Measurements from ENCODE around the gene KPNA5. TPM values are rescaled to one million over a fixed set of nuclear protein-coding genes. Genes with fewer than 3 reads are reported as not detected.

KPNA5 gene
- total RNA-seq, 1 donor from 2014 or later, result 7.8 TPM

DNA sequence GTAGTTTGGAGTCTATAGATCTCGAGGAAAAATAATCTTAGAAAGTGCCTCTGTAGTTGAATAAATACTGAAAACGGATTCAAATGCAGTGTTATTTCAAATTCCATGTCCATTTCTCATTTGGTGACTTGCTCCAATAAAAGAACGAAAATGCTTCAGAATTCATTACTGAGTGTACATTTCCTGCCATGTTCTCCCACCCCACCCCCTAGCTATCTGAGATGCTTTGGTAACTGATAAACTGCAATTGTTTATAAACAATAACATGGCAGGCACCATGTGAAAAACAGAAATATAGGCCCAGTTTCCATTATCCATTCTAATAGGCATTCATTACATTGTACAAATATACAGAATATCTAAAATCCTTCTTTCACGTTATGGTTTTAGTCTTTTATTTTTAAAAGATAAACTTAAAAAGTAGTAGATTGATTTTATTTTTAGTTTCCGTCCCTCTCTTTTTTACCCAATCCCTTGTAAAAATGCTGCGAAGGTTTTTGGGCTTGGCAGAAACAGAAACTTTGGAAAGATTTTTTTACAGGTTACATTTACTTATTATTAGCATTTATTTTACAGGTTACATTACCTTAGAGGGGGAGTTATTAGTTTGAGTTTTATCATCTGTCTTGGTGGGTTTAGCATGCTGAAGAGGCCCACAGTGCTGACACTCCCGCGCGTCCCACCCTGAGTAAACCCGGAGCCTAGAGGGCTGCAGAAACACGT lies 83.1 kb downstream of the KPNA5 start:
- peaks cover 16% of the 10 kb centered on the region for H3K4me1 ChIP-seq
- peak overlapping the region; percentile 72 for H3K4me3 ChIP-seq
- H3K27ac ChIP-seq (replicated peaks), result peak overlapping the region; percentile 80
- no peak for TF ChIP-seq CTCF (IDR thresholded peaks at IDR 0.05; ENCODE audit: borderline replicate concordance)
- no peaks in the 10 kb centered on the region for H3K36me3 ChIP-seq
- peaks cover 63% of the 10 kb centered on the region for H3K27me3 ChIP-seq (ENCODE audit: low read depth)
- intact Hi-C loops (cut with micrococcal nuclease), result no loop called here
- H3K9me3 ChIP-seq (replicated peaks), result no peaks in the 10 kb centered on the region
- no peak for DNase-seq

DNA sequence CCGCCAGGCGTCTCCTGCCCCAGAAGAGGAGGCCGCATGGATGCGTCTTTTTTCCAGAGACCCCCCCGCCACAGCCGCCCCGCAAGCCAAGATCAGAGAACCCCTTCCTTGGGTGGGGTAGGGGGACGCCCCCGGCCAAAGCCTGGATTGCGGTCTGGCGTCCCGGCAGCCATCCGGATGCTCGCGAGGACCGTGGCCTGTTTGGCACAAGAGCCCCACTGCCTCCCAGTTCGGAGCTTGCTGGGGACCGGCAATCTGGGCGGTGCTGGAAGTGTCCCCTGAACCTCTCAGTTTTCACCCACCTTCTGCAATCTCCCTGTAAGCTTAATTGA lies 83.6 kb downstream of the KPNA5 start:
- peak overlapping the region; percentile 80 for H3K27ac ChIP-seq (replicated peaks)
- H3K9me3 ChIP-seq (replicated peaks), result no peaks in the 10 kb centered on the region
- intact Hi-C loops (cut with micrococcal nuclease), result no loop called here
- DNase-seq, result no peak
- H3K4me3 ChIP-seq, result peak overlapping the region; percentile 72
- peaks cover 16% of the 10 kb centered on the region for H3K4me1 ChIP-seq
- H3K36me3 ChIP-seq, result no peaks in the 10 kb centered on the region
- H3K27me3 ChIP-seq (ENCODE audit: low read depth), result peaks cover 63% of the 10 kb centered on the region
- no peak for TF ChIP-seq CTCF (IDR thresholded peaks at IDR 0.05; ENCODE audit: borderline replicate concordance)

DNA sequence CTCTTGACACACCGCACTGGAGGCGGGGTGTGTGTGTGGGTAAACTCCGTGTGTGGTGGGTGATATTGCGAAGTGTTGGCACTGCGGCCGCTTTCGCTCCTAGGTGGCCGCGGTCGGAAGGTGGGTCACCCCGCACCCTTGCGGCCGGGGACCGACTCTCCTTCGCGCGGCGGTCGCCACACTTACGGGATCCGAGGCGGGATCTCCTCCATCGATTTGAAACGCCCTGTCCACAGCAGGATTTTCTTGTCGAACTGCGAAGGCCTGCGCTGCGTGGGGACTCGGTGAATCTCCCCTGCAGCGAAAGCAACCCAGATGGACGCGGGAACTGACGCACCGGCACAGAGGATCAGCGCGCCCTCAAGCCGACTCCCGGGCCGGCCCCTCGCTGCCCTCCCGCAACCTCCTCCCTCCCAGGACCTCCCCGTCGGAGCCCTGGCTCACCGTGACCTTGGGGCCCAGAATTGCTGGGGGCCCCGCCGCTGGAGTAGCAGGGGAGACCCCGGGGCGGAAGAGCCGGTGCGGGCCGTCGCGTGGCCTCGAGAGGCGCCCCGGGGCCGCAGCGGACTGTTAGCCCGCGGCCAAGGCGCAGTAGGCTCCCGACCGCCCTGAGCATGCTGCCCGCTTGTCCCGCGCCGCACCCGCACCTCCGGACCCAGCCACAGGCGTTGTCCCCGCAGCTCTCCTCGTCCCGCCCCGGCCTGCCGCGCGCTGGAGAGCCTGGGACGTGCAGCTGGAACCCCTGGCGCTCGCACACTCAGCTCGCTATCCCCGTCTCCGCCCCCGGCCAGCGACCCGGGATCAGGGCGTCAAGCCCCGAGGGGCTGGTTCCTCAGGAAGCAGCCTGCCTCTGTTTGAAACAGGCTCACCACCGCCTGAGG lies 84.2 kb downstream of the KPNA5 start, which contains the start of gene FAM162B:
FAM162B (minus strand) TSS at position 759 of the 881 bp plus-strand sequence; CDS start at position 616, 143 bp downstream.
- H3K4me1 ChIP-seq, result peaks cover 16% of the 10 kb centered on the region
- peak within 1 kb of the TSS; percentile 80 for H3K27ac ChIP-seq (replicated peaks)
- intact Hi-C loops (cut with micrococcal nuclease), result no loop called here
- TF ChIP-seq CTCF (IDR thresholded peaks at IDR 0.05; ENCODE audit: borderline replicate concordance), result peak; percentile 7
- H3K4me3 ChIP-seq, result peak within 1 kb of the TSS; percentile 72
- peaks cover 63% of the 10 kb centered on the region for H3K27me3 ChIP-seq (ENCODE audit: low read depth)
- DNase-seq, result peak; percentile 81
- no peaks in the 10 kb centered on the region for H3K9me3 ChIP-seq (replicated peaks)
- no peaks in the 10 kb centered on the region for H3K36me3 ChIP-seq

DNA sequence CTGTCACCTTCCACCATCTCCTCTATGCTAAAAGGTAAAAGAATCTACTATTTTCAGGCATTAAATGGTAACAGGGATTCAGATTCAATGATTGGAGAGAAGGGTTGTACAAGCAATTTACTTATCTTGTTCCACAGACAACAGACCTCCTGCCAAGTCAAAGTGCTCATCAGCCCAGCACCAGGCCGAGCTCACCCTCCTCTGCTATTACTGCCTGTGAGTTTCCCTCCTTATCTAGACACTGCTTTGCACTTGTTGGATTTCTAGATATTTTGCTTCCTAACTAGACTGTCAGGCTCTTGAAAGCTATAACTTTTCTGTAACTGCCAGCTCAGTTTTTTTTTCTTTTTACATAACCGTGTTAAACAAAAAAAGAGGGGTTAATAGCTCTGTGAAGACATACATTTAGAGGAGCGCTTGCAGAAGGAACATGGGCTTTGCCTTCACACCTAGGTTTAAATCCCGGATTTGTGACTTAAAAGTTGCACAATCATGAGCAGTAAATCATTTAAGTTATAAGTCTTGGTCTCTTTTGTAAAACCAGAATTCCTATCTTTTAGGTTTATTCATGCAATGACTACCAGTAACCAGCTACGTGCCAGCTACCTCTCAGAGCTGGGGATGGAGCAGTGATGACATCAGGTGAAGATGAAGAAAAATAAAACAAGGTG lies 85.6 kb downstream of the KPNA5 start:
- Histone ChIP-seq H3K4me3 (peak overlapping the region; percentile 72), H3K27me3 (ENCODE audit: low read depth) (peaks cover 58% of the 10 kb centered on the region), H3K36me3 (no peaks in the 10 kb centered on the region), H3K4me1 (peaks cover 16% of the 10 kb centered on the region), H3K9me3 (replicated peaks) (no peaks in the 10 kb centered on the region), H3K27ac (replicated peaks) (peak overlapping the region; percentile 80)
- TF ChIP-seq CTCF (IDR thresholded peaks at IDR 0.05; ENCODE audit: borderline replicate concordance), result no peak
- no peak for DNase-seq
- intact Hi-C loops (cut with micrococcal nuclease), result no loop called here

DNA sequence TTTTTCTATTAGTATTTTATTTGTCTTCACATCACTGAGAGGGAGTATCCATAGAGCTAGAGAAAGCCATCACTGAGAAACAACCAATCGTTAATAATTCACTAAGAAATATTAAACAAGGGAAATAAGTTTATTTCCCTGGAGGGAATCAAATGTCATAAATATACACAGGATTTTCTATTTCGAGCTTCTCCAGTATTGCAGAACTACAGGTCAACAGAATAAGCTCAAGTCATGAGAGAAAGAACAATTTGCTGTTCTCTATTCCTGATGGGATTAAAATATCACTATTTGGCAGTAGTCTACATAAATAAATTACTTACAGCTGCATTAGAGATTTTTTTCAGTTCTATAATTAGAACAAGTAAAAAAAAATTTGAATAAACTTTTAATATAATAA lies 86.7 kb downstream of the KPNA5 start:
- Histone ChIP-seq H3K27ac (replicated peaks) (peak overlapping the region; percentile 80), H3K27me3 (ENCODE audit: low read depth) (peaks cover 58% of the 10 kb centered on the region), H3K9me3 (replicated peaks) (no peaks in the 10 kb centered on the region), H3K4me1 (peaks cover 16% of the 10 kb centered on the region), H3K4me3 (no peak overlapping the region), H3K36me3 (no peaks in the 10 kb centered on the region)
- DNase-seq, result no peak
- TF ChIP-seq CTCF (IDR thresholded peaks at IDR 0.05; ENCODE audit: borderline replicate concordance), result no peak
- intact Hi-C loops (cut with micrococcal nuclease), result no loop called here
